ENCODE results near the gene SFTPA2. TPM values are rescaled to one million over a fixed set of nuclear protein-coding genes. Genes with fewer than 3 reads are reported as not detected.
"Not testable (repeated sequence)": the region's sequence is repeated elsewhere in the genome, so short reads cannot be mapped to it uniquely, and the experiment has no call there.

SFTPA2 gene
- total RNA-seq, 3 donors from 2014 or later: 0.98 TPM; not detected in 2

GRCh38 chr10:79523157-79523853, 36.9 kb downstream of the SFTPA2 start:
- H3K27me3 ChIP-seq; H3K36me3 ChIP-seq; H3K4me3 ChIP-seq; H3K4me1 ChIP-seq; H3K27ac ChIP-seq; intact Hi-C loops (cut with DNase I; ENCODE audit: low total_unique reads); H3K9me3 ChIP-seq; DNase-seq (ENCODE audit: low spot score in 2 of 2): not testable (repeated sequence)

- intact Hi-C loops (cut with DNase I; ENCODE audit: low total_unique reads); H3K27me3 ChIP-seq; H3K4me1 ChIP-seq; H3K9me3 ChIP-seq; H3K27ac ChIP-seq; DNase-seq (ENCODE audit: low spot score in 2 of 2); H3K36me3 ChIP-seq; H3K4me3 ChIP-seq: not testable (repeated sequence)
Observed at GRCh38 chr10:79522464-79522863, 37.7 kb downstream of the SFTPA2 start.

- H3K27ac ChIP-seq; H3K27me3 ChIP-seq; H3K4me3 ChIP-seq; intact Hi-C loops (cut with DNase I; ENCODE audit: low total_unique reads); H3K4me1 ChIP-seq; H3K9me3 ChIP-seq; DNase-seq (ENCODE audit: low spot score in 2 of 2); H3K36me3 ChIP-seq: not testable (repeated sequence)
Observed at GRCh38 chr10:79521751-79522150, 38.5 kb downstream of the SFTPA2 start.

GRCh38 chr10:79517567-79517966, 42.6 kb downstream of the SFTPA2 start:
- H3K27me3 ChIP-seq; H3K27ac ChIP-seq; H3K4me1 ChIP-seq; DNase-seq (ENCODE audit: low spot score in 2 of 2); H3K36me3 ChIP-seq; intact Hi-C loops (cut with DNase I; ENCODE audit: low total_unique reads); H3K4me3 ChIP-seq; H3K9me3 ChIP-seq: not testable (repeated sequence)

- H3K27me3 ChIP-seq; H3K9me3 ChIP-seq; intact Hi-C loops (cut with DNase I; ENCODE audit: low total_unique reads); H3K36me3 ChIP-seq; H3K4me3 ChIP-seq; H3K4me1 ChIP-seq; DNase-seq (ENCODE audit: low spot score in 2 of 2); H3K27ac ChIP-seq: not testable (repeated sequence)
Observed at GRCh38 chr10:79516532-79517205, 43.5 kb downstream of the SFTPA2 start.

- H3K9me3 ChIP-seq; H3K27me3 ChIP-seq; DNase-seq (ENCODE audit: low spot score in 2 of 2); H3K4me1 ChIP-seq; H3K27ac ChIP-seq; intact Hi-C loops (cut with DNase I; ENCODE audit: low total_unique reads); H3K4me3 ChIP-seq; H3K36me3 ChIP-seq: not testable (repeated sequence)
Observed at GRCh38 chr10:79511891-79512583, 48.2 kb downstream of the SFTPA2 start, which contains the start of gene EIF5AL1. Gene EIF5AL1, plus strand, starts transcription at chr10:79512533. Its CDS starts 117 bp downstream, at chr10:79512650.

GRCh38 chr10:79509934-79510508, 50.2 kb downstream of the SFTPA2 start:
- H3K9me3 ChIP-seq; intact Hi-C loops (cut with DNase I; ENCODE audit: low total_unique reads); H3K36me3 ChIP-seq; H3K4me1 ChIP-seq; DNase-seq (ENCODE audit: low spot score in 2 of 2); H3K27ac ChIP-seq; H3K27me3 ChIP-seq; H3K4me3 ChIP-seq: not testable (repeated sequence)

GRCh38 chr10:79509306-79509933, 50.8 kb downstream of the SFTPA2 start:
- H3K4me3 ChIP-seq; H3K27me3 ChIP-seq; H3K4me1 ChIP-seq; H3K27ac ChIP-seq; H3K9me3 ChIP-seq; DNase-seq (ENCODE audit: low spot score in 2 of 2); H3K36me3 ChIP-seq; intact Hi-C loops (cut with DNase I; ENCODE audit: low total_unique reads): not testable (repeated sequence)

GRCh38 chr10:79508245-79508644, 52.0 kb downstream of the SFTPA2 start:
- H3K27me3 ChIP-seq; DNase-seq (ENCODE audit: low spot score in 2 of 2); intact Hi-C loops (cut with DNase I; ENCODE audit: low total_unique reads); H3K36me3 ChIP-seq; H3K27ac ChIP-seq; H3K4me3 ChIP-seq; H3K4me1 ChIP-seq; H3K9me3 ChIP-seq: not testable (repeated sequence)
